H1 (cell line): Measurements from ENCODE around the gene CADPS.

ENCODE experiments used
- EGR1 ChIP-seq: IDR thresholded peaks from 2 replicates; pipeline ENCODE4 v1.6.1; 2011; ENCODE audit warnings: low read depth, low read length, borderline replicate concordance
- EP300 ChIP-seq, 2 experiments: IDR thresholded peaks; 1 replicate in 1 of 2; 2 replicates in 1 of 2; pipeline ENCODE4 v1.6.1; 2011 to 2012; ENCODE audit warnings: low read depth in 2 of 2, low read length in 2 of 2, mild to moderate bottlenecking in 2 of 2, borderline replicate concordance in 1 of 2, inconsistent platforms in 1 of 2, moderate library complexity in 1 of 2
- HDAC6 ChIP-seq: IDR thresholded peaks from one replicate; pipeline ENCODE4 v1.7.1; 2012; ENCODE audit warnings: low read depth, mild to moderate bottlenecking, inconsistent platforms, low read length, moderate library complexity
- KDM1A ChIP-seq: fragments of 200-600, 300-600 bp; sonication (generic); IDR thresholded peaks from 2 replicates; pipeline ENCODE4 v1.7.1; 2016; ENCODE audit warnings: mild to moderate bottlenecking, low read length, borderline replicate concordance
- POLR2A ChIP-seq, 2 experiments: IDR thresholded peaks; 1 replicate in 1 of 2; 2 replicates in 1 of 2; pipeline ENCODE4 v1.6.1; 2011; ENCODE audit warnings: low read depth in 2 of 2, low read length in 2 of 2, mild to moderate bottlenecking in 2 of 2; ENCODE audit errors: control extremely low read depth in 1 of 2
- SP2 ChIP-seq: IDR thresholded peaks from 2 replicates; pipeline ENCODE4 v1.6.1; 2012; ENCODE audit warnings: mild to moderate bottlenecking, low read length, inconsistent platforms
- YY1 ChIP-seq: IDR thresholded peaks from 2 replicates; pipeline ENCODE4 v1.6.1; 2011; ENCODE audit warnings: low read depth, mild to moderate bottlenecking, low read length
- TF ChIP-seq, protein P1 (sequence below), 3 experiments: IDR thresholded peaks; 1 replicate in 2 of 3; 2 replicates in 1 of 3; pipeline versions ENCODE4 v1.5.1 to v1.6.1; 2011; ENCODE audit warnings: low read length in 3 of 3, mild to moderate bottlenecking in 3 of 3, inconsistent platforms in 2 of 3, low read depth in 1 of 3, moderate library complexity in 1 of 3; ENCODE audit not compliant: insufficient read depth in 1 of 3; ENCODE audit errors: control extremely low read depth in 1 of 3

DNA sequence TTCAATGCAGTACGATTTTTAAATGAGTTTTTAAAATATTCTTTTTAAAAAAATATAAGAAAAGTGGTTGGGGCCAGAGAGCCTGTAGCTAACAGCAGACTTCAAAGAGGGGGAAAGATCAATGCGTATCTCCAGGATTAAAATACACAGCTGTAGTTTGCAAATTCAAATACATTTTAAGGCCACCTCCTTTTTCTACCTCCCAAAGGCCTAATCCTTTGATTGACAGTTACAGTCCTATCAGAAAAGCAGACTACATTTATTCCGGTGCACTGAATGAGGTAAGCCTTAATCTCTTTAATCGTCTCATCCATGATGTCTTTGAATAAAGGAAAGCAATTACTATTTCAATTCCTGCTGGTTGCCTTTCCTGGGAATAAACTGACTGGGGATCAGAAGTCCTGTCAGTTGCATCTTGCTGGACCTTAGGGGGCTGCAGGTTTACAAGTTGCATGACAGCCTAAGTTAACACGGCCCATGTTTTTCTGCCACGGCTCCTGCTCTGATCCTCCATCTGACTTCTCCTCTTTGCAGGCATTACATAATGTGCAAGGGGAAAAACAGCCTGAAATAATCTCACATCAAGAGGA, 51.7 kb downstream of the CADPS start:
- TF ChIP-seq, protein P1, sequence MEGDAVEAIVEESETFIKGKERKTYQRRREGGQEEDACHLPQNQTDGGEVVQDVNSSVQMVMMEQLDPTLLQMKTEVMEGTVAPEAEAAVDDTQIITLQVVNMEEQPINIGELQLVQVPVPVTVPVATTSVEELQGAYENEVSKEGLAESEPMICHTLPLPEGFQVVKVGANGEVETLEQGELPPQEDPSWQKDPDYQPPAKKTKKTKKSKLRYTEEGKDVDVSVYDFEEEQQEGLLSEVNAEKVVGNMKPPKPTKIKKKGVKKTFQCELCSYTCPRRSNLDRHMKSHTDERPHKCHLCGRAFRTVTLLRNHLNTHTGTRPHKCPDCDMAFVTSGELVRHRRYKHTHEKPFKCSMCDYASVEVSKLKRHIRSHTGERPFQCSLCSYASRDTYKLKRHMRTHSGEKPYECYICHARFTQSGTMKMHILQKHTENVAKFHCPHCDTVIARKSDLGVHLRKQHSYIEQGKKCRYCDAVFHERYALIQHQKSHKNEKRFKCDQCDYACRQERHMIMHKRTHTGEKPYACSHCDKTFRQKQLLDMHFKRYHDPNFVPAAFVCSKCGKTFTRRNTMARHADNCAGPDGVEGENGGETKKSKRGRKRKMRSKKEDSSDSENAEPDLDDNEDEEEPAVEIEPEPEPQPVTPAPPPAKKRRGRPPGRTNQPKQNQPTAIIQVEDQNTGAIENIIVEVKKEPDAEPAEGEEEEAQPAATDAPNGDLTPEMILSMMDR (IDR thresholded peaks at IDR 0.05; ENCODE audit: control extremely low read depth in 1 of 3, insufficient read depth in 1 of 3, low read depth in 1 of 3, low read length in 3 of 3) = no peak
- TF ChIP-seq HDAC6 = no peak
- TF ChIP-seq POLR2A (IDR thresholded peaks at IDR 0.05; ENCODE audit: control extremely low read depth in 1 of 2, low read depth in 2 of 2, low read length in 2 of 2) = no peak
- TF ChIP-seq KDM1A = no peak
- no peak for TF ChIP-seq YY1
- TF ChIP-seq SP2 = no peak
- TF ChIP-seq EP300 (IDR thresholded peaks at IDR 0.05; ENCODE audit: borderline replicate concordance in 1 of 2, low read depth in 2 of 2, low read length in 2 of 2) = no peak
- no peak for TF ChIP-seq EGR1
